Cerebellar nuclear complex (tissue), 1 donor: ENCODE results near the gene TRMT1.

Experiments
- DNase-seq, 2 experiments: peaks; one replicate each; lab custom pipeline; 2025; lab: John Stamatoyannopoulos, UW

Gene TRMT1

GRCh38 chr19:13102416-13102665 lies 14.2 kb downstream of the TRMT1 start:
- DNase-seq, result no peak

GRCh38 chr19:13101590-13102415 lies 14.7 kb downstream of the TRMT1 start:
- no peak for DNase-seq

GRCh38 chr19:13100841-13101589 lies 15.5 kb downstream of the TRMT1 start:
- DNase-seq, result no peak

- no peak for DNase-seq
Observed at GRCh38 chr19:13100031-13100588, 16.4 kb downstream of the TRMT1 start.

GRCh38 chr19:13099073-13099999 lies 17.2 kb downstream of the TRMT1 start:
- no peak for DNase-seq

GRCh38 chr19:13098277-13099072 lies 18.1 kb downstream of the TRMT1 start:
- DNase-seq, result no peak

- DNase-seq, result no peak
Observed at GRCh38 chr19:13097463-13098258, 18.9 kb downstream of the TRMT1 start.

- no peak for DNase-seq
Observed at GRCh38 chr19:13097033-13097462, 19.5 kb downstream of the TRMT1 start.

GRCh38 chr19:13095934-13096927 lies 20.3 kb downstream of the TRMT1 start:
- DNase-seq, result no peak

GRCh38 chr19:13095393-13095784 lies 21.2 kb downstream of the TRMT1 start:
- DNase-seq, result no peak

- DNase-seq, result no peak
Observed at GRCh38 chr19:13094771-13095392, 21.7 kb downstream of the TRMT1 start.

- no peak for DNase-seq
Observed at GRCh38 chr19:13094106-13094504, 22.4 kb downstream of the TRMT1 start.

- DNase-seq, result peak; percentile 45 to 68
Observed at GRCh38 chr19:13093407-13094105, 23.0 kb downstream of the TRMT1 start.

- no peak for DNase-seq
Observed at GRCh38 chr19:13092606-13093235, 23.8 kb downstream of the TRMT1 start.

GRCh38 chr19:13092158-13092543 lies 24.4 kb downstream of the TRMT1 start:
- DNase-seq, result no peak

GRCh38 chr19:13091400-13092157 lies 25.0 kb downstream of the TRMT1 start:
- DNase-seq, result no peak
